Smooth muscle cell (in vitro differentiated cells): ENCODE data around the gene ZNHIT1. TPM values are rescaled to one million over a fixed set of nuclear protein-coding genes. Genes with fewer than 3 reads are reported as not detected.
A peak's percentile ranks its signal among the peaks of the same experiment; 100 is the strongest.

Experiments
- DNase-seq: peaks from one replicate; lab custom pipeline; 2025; ENCODE audit not compliant: unreplicated experiment; lab: John Stamatoyannopoulos, UW
- H2AFZ ChIP-seq: fragments of 200-600 bp; sonication (generic); 2 replicates; pipeline ENCODE4 v1.6.0; 2016; ENCODE audit warnings: antibody characterized with exemption, low read depth, mild to moderate bottlenecking
- H3F3A ChIP-seq: fragments of 200-600 bp; sonication (generic); 2 replicates; pipeline ENCODE4 v1.6.0; 2017; ENCODE audit warnings: antibody characterized with exemption, low read depth
- H3K27ac ChIP-seq: fragments of 200-600 bp; sonication (generic); 2 replicates; pipeline ENCODE4 v1.5.1; 2016; ENCODE audit warnings: low read depth, mild to moderate bottlenecking
- H3K27me3 ChIP-seq: fragments of 200-600 bp; sonication (generic); 2 replicates; pipeline ENCODE4 v1.6.1; 2016; ENCODE audit warnings: low read depth, mild to moderate bottlenecking
- H3K36me3 ChIP-seq: fragments of 200-600 bp; sonication (generic); 2 replicates; pipeline ENCODE4 v1.5.1; 2016; ENCODE audit warnings: low read depth
- H3K4me1 ChIP-seq: fragments of 200-600 bp; sonication (generic); 2 replicates; pipeline ENCODE4 v1.5.1; 2016; ENCODE audit warnings: low read depth
- H3K4me2 ChIP-seq: fragments of 200-600 bp; sonication (generic); 2 replicates; pipeline ENCODE4 v1.6.0; 2016; ENCODE audit warnings: mild to moderate bottlenecking
- H3K4me3 ChIP-seq: fragments of 200-600 bp; sonication (generic); 2 replicates; pipeline ENCODE4 v1.5.1; 2016; ENCODE audit warnings: mild to moderate bottlenecking
- H3K79me2 ChIP-seq: fragments of 200-600 bp; sonication (generic); 2 replicates; pipeline ENCODE4 v1.6.0; 2016; ENCODE audit warnings: low read depth, mild to moderate bottlenecking
- H3K9ac ChIP-seq: fragments of 200-600 bp; sonication (generic); 2 replicates; pipeline ENCODE4 v1.6.0; 2016; ENCODE audit warnings: low read depth
- H3K9me3 ChIP-seq: fragments of 200-600 bp; sonication (generic); replicated peaks from 2 replicates; pipeline ENCODE4 v1.5.1; 2016; ENCODE audit warnings: low read depth
- H4K20me1 ChIP-seq: fragments of 200-600 bp; sonication (generic); 2 replicates; pipeline ENCODE4 v1.6.0; 2016; ENCODE audit warnings: low read depth
- CTCF ChIP-seq: fragments of 200-600 bp; sonication (generic); IDR thresholded peaks from 2 replicates; pipeline ENCODE4 v1.5.1; 2017; ENCODE audit warnings: borderline replicate concordance, mild to moderate bottlenecking, antibody characterized with exemption; ENCODE audit not compliant: insufficient read depth, poor library complexity, severe bottlenecking
- WGBS: methylation state at CpG from one replicate; pipeline ENCODE4 v1.1.7; 2016; ENCODE audit warnings: low lambda C conversion rate; 5-methylcytosine and 5-hydroxymethylcytosine counted together
- polyA plus RNA-seq: library from polyadenylated mRNA; unstranded; fragments of >200 nt; fragmentation: Nextera tagmentation; extraction: Ambion mirVana; gene quantifications from 2 replicates; pipeline ENCODE4 v1.2.1, GENCODE V29; 2016
- total RNA-seq: library from RNA; depleted of rRNA; stranded (reverse); fragments of >200 nt; gene quantifications from 2 replicates; pipeline ENCODE4 v1.2.3, GENCODE V29; 2014

ZNHIT1 gene
- total and polyA plus RNA-seq, 2 experiments from 2014 or later: 100 to 123 TPM

- H2AFZ ChIP-seq: no peak overlapping the region
- no peaks in the 10 kb centered on the region for H3K36me3 ChIP-seq
- H3K27me3 ChIP-seq: peaks cover 68% of the 10 kb centered on the region
- H3K79me2 ChIP-seq: no peaks in the 10 kb centered on the region
- H3K27ac ChIP-seq: no peak overlapping the region
- no peak for DNase-seq
- H3K4me1 ChIP-seq: peaks cover 5% of the 10 kb centered on the region
- peak overlapping the region; percentile 59 for H3K4me2 ChIP-seq
- H3K9ac ChIP-seq: no peak overlapping the region
- H3K4me3 ChIP-seq: no peak overlapping the region
- WGBS: 4% methylated on average over 13 of the region's 27 CpGs
- TF ChIP-seq CTCF: no peak
- no peaks in the 10 kb centered on the region for H4K20me1 ChIP-seq
- H3K9me3 ChIP-seq: no peaks in the 10 kb centered on the region
- peaks cover 3% of the 10 kb centered on the region for H3F3A ChIP-seq
Observed at GRCh38 chr7:101179713-101180112, 38.3 kb upstream of the ZNHIT1 start.

GRCh38 chr7:101180130-101180755 lies 37.7 kb upstream of the ZNHIT1 start, which contains the start of gene NAT16:
TSS of gene NAT16 (minus strand) at chr7:101180293. CDS start at chr7:101174807, 5,486 bp downstream.
- Histone ChIP-seq H3K27me3 (peaks cover 63% of the 10 kb centered on the region), H3K4me3 (peak within 1 kb of the TSS; percentile 21), H3F3A (peaks cover 8% of the 10 kb centered on the region), H3K36me3 (no peaks in the 10 kb centered on the region), H3K4me1 (peaks cover 5% of the 10 kb centered on the region), H3K9ac (no peak within 1 kb of the TSS), H3K9me3 (no peaks in the 10 kb centered on the region), H2AFZ (no peak within 1 kb of the TSS), H3K27ac (no peak within 1 kb of the TSS), H3K79me2 (no peaks in the 10 kb centered on the region), H4K20me1 (no peaks in the 10 kb centered on the region), H3K4me2 (peak within 1 kb of the TSS; percentile 59)
- DNase-seq: no peak
- WGBS: 10% methylated on average over 55 of the region's 56 CpGs
- TF ChIP-seq CTCF: no peak

- H3K36me3 ChIP-seq: no peaks in the 10 kb centered on the region
- peaks cover 12% of the 10 kb centered on the region for H3K27me3 ChIP-seq
- no peak for TF ChIP-seq CTCF
- H3K4me2 ChIP-seq: peak overlapping the region; percentile 59
- no peak overlapping the region for H2AFZ ChIP-seq
- H3K4me1 ChIP-seq: peaks cover under 1% of the 10 kb centered on the region
- peak overlapping the region; percentile 19 for H3K27ac ChIP-seq
- DNase-seq: no peak
- no peaks in the 10 kb centered on the region for H3K79me2 ChIP-seq
- H3K4me3 ChIP-seq: no peak overlapping the region
- no peak overlapping the region for H3K9ac ChIP-seq
- H3F3A ChIP-seq: peaks cover 10% of the 10 kb centered on the region
- H3K9me3 ChIP-seq: no peaks in the 10 kb centered on the region
- no peaks in the 10 kb centered on the region for H4K20me1 ChIP-seq
- WGBS: 45% methylated on average over 5 of the region's 5 CpGs
Observed at GRCh38 chr7:101185258-101185839, 32.6 kb upstream of the ZNHIT1 start.

- 88% methylated on average over 6 of the region's 6 CpGs for WGBS
- no peak for TF ChIP-seq CTCF
- Histone ChIP-seq H3K79me2 (no peaks in the 10 kb centered on the region), H3K4me3 (no peak overlapping the region), H3K9me3 (no peaks in the 10 kb centered on the region), H3K4me1 (no peaks in the 10 kb centered on the region), H4K20me1 (no peaks in the 10 kb centered on the region), H3K27me3 (peaks cover 3% of the 10 kb centered on the region), H3K4me2 (no peak overlapping the region), H3K36me3 (no peaks in the 10 kb centered on the region), H3K9ac (no peak overlapping the region), H3K27ac (no peak overlapping the region), H2AFZ (no peak overlapping the region), H3F3A (peaks cover 10% of the 10 kb centered on the region)
- no peak for DNase-seq
Observed at GRCh38 chr7:101186194-101186593, 31.8 kb upstream of the ZNHIT1 start.
